ENCODE data around the gene HECW1. TPM values are rescaled to one million over a fixed set of nuclear protein-coding genes. Genes with fewer than 3 reads are reported as not detected.
"Not testable (repeated sequence)": the region's sequence is repeated elsewhere in the genome, so short reads cannot be mapped to it uniquely, and the experiment has no call there.

Gene HECW1
- polyA plus RNA-seq, 2 of the 4 experiments (the other 2 are of a cell fraction), result 11.3 TPM

GRCh38 chr7:43337811-43338210 is 225.4 kb downstream of the HECW1 start:
- Histone ChIP-seq H3K4me2 (no peak overlapping the region), H3K9me3 (no peaks in the 10 kb centered on the region), H3K4me3 (no peak overlapping the region), H3K4me1 (no peaks in the 10 kb centered on the region), H3K27ac (no peak overlapping the region)
- ChIA-PET POLR2A (no interaction called here), CTCF (interaction anchor here (1.8 kb wide), 1 partner anchor 102 kb away, joined by 4 read pairs; no protein-coding TSS in a partner anchor)
- no peak for ATAC-seq
- 86% methylated on average over 1 of the region's 1 CpG for WGBS (ENCODE audit: missing lambda C conversion rate)
- no peak for FAIRE-seq
- DNase-seq (ENCODE audit: low read depth in 1 of 2, low spot score in 1 of 2), result no peak
- no peak for TF ChIP-seq POLR2AphosphoS2 (conservative IDR thresholded peaks at IDR 0.05; ENCODE audit: low read length)
- no peak for TF ChIP-seq EHF (CRISPR knock-in tag; IDR thresholded peaks at IDR 0.05)
- TF ChIP-seq JUNB (IDR thresholded peaks at IDR 0.05), result no peak
- no peak for TF ChIP-seq RCOR1 (IDR thresholded peaks at IDR 0.05; ENCODE audit: low read depth, low read length)
- no peak for TF ChIP-seq RAD21 (conservative IDR thresholded peaks at IDR 0.05 in 1 of 2, IDR thresholded peaks at IDR 0.05 in 1 of 2)
- no peak for TF ChIP-seq RFX5 (IDR thresholded peaks at IDR 0.05)
- TF ChIP-seq NR3C1 (IDR thresholded peaks at IDR 0.05), result no peak
- no peak for TF ChIP-seq PHF8 (IDR thresholded peaks at IDR 0.05; ENCODE audit: borderline replicate concordance, low read depth)
- no peak for TF ChIP-seq KDM1A (IDR thresholded peaks at IDR 0.05; ENCODE audit: low read depth)
- no peak for TF ChIP-seq HOXB5 (CRISPR knock-in tag; IDR thresholded peaks at IDR 0.05)
- no peak for TF ChIP-seq MYC (IDR thresholded peaks at IDR 0.05; ENCODE audit: borderline replicate concordance, low read length)
- TF ChIP-seq CHD2 (IDR thresholded peaks at IDR 0.05; ENCODE audit: low read length, partially characterized antibody), result no peak
- TF ChIP-seq EHMT2 (IDR thresholded peaks at IDR 0.05; ENCODE audit: low read depth), result no peak
- TF ChIP-seq CTCF (IDR thresholded peaks at IDR 0.05), result no peak
- no peak for TF ChIP-seq REST (IDR thresholded peaks at IDR 0.05)
- TF ChIP-seq BHLHE40 (IDR thresholded peaks at IDR 0.05; ENCODE audit: low read depth, low read length), result no peak
- no peak for TF ChIP-seq FOSL2 (IDR thresholded peaks at IDR 0.05)
- no peak for TF ChIP-seq FOSL2 (CRISPR knock-in tag; IDR thresholded peaks at IDR 0.05)
- TF ChIP-seq HOXB13 (CRISPR knock-in tag; IDR thresholded peaks at IDR 0.05; ENCODE audit: low read depth), result no peak
- TF ChIP-seq EP300 (IDR thresholded peaks at IDR 0.05), result no peak
- no peak for TF ChIP-seq NPAS2 (CRISPR knock-in tag; IDR thresholded peaks at IDR 0.05; ENCODE audit: borderline replicate concordance)

GRCh38 chr7:43341132-43341531 is 228.7 kb downstream of the HECW1 start:
- H3K9me3 ChIP-seq, result no peaks in the 10 kb centered on the region
- TF ChIP-seq EHF (CRISPR knock-in tag; IDR thresholded peaks at IDR 0.05) (no peak), ZC3H11A (IDR thresholded peaks at IDR 0.05) (peak; percentile 36), SMC3 (IDR thresholded peaks at IDR 0.05) (no peak), RNF2 (IDR thresholded peaks at IDR 0.05; ENCODE audit: borderline replicate concordance, low read depth) (no peak), ZSCAN20 (CRISPR knock-in tag; IDR thresholded peaks at IDR 0.05) (no peak), RAD21 (conservative IDR thresholded peaks at IDR 0.05 in 1 of 2, IDR thresholded peaks at IDR 0.05 in 1 of 2) (no peak), FOSB (CRISPR knock-in tag; IDR thresholded peaks at IDR 0.05) (no peak)
- ATAC-seq (no peak), FAIRE-seq (peak; percentile 36), DNase-seq (ENCODE audit: low read depth in 1 of 2, low spot score in 1 of 2) (no peak)
- CTCF ChIA-PET, result no interaction called here
- H3K27ac ChIP-seq, result no peak overlapping the region
- 58% methylated on average over 2 of the region's 2 CpGs for WGBS (ENCODE audit: missing lambda C conversion rate)
- POLR2A ChIA-PET, result no interaction called here
- no peak overlapping the region for H3K4me3 ChIP-seq
- no peak overlapping the region for H3K4me2 ChIP-seq
- no peaks in the 10 kb centered on the region for H3K4me1 ChIP-seq

GRCh38 chr7:43343417-43343816 is 231.0 kb downstream of the HECW1 start:
- H3K9me3 ChIP-seq; H3K4me1 ChIP-seq; FAIRE-seq; H3K4me3 ChIP-seq; H3K27ac ChIP-seq; H3K4me2 ChIP-seq; ATAC-seq; DNase-seq (ENCODE audit: low read depth in 1 of 2, low spot score in 1 of 2); POLR2A ChIA-PET: not testable (repeated sequence)
- 91% methylated on average over 4 of the region's 4 CpGs for WGBS (ENCODE audit: missing lambda C conversion rate)
- CTCF ChIA-PET, result interaction anchor here (0.6 kb wide), 1 partner anchor 1366 kb away, joined by 3 read pairs; no protein-coding TSS in a partner anchor

GRCh38 chr7:43345696-43346095 is 233.2 kb downstream of the HECW1 start:
- WGBS (ENCODE audit: missing lambda C conversion rate), result 17% methylated on average over 1 of the region's 1 CpG
- H3K9me3 ChIP-seq; H3K4me3 ChIP-seq; ATAC-seq; CTCF ChIA-PET; DNase-seq (ENCODE audit: low read depth in 1 of 2, low spot score in 1 of 2); H3K4me2 ChIP-seq; H3K27ac ChIP-seq; FAIRE-seq; POLR2A ChIA-PET; H3K4me1 ChIP-seq: not testable (repeated sequence)
